Ishikawa (cell line): Measurements from ENCODE around the gene LCE3C.

ENCODE experiments used
- CEBPB ChIP-seq: IDR thresholded peaks from 2 replicates; pipeline ENCODE4 v1.6.1; 2012
- CREB1 ChIP-seq: IDR thresholded peaks from 2 replicates; pipeline ENCODE4 v1.6.1; 2012; ENCODE audit warnings: low read depth
- EGR1 ChIP-seq: IDR thresholded peaks from 2 replicates; pipeline ENCODE4 v1.6.1; 2012
- EP300 ChIP-seq: IDR thresholded peaks from 2 replicates; pipeline ENCODE4 v1.6.1; 2012; ENCODE audit warnings: borderline replicate concordance
- FOXM1 ChIP-seq: IDR thresholded peaks from 2 replicates; pipeline ENCODE4 v1.6.1; 2012; ENCODE audit warnings: low read depth, borderline replicate concordance
- MAX ChIP-seq: IDR thresholded peaks from 2 replicates; pipeline ENCODE4 v1.6.1; 2012
- NFIC ChIP-seq: IDR thresholded peaks from 2 replicates; pipeline ENCODE4 v1.6.1; 2012
- RAD21 ChIP-seq: IDR thresholded peaks from 2 replicates; pipeline ENCODE4 v1.6.1; 2012; ENCODE audit warnings: low read depth
- REST ChIP-seq: IDR thresholded peaks from 2 replicates; pipeline ENCODE4 v1.6.1; 2012; ENCODE audit warnings: low read depth, mild to moderate bottlenecking
- TAF1 ChIP-seq: IDR thresholded peaks from 2 replicates; pipeline ENCODE4 v1.6.1; 2012; ENCODE audit warnings: low read depth, mild to moderate bottlenecking
- TCF12 ChIP-seq: IDR thresholded peaks from 2 replicates; pipeline ENCODE4 v1.6.1; 2012; ENCODE audit warnings: low read depth
- TEAD4 ChIP-seq: IDR thresholded peaks from 2 replicates; pipeline ENCODE4 v1.6.1; 2012
- USF1 ChIP-seq: IDR thresholded peaks from 2 replicates; pipeline ENCODE4 v1.6.1; 2012
- YY1 ChIP-seq: IDR thresholded peaks from 2 replicates; pipeline ENCODE4 v1.6.1; 2012; ENCODE audit warnings: low read depth
- ZBTB7A ChIP-seq: IDR thresholded peaks from 2 replicates; pipeline ENCODE4 v1.6.1; 2012; ENCODE audit warnings: low read depth

LCE3C gene

GRCh38 chr1:152613511-152613910 lies 13.5 kb downstream of the LCE3C start, which contains the start of gene LCE3B:
Gene LCE3B, plus strand, starts transcription at chr1:152613811. Its CDS starts 0 bp downstream, at chr1:152613811.
- TF ChIP-seq REST (no peak), TAF1 (no peak), CEBPB (no peak), EP300 (no peak), CREB1 (no peak), YY1 (no peak), TCF12 (no peak), FOXM1 (no peak), RAD21 (no peak), TEAD4 (no peak), USF1 (no peak), ZBTB7A (no peak), MAX (no peak), NFIC (no peak), EGR1 (no peak)

GRCh38 chr1:152621993-152622392 lies 22.0 kb downstream of the LCE3C start:
- TF ChIP-seq EP300 (no peak), TAF1 (no peak)

- no peak for TF ChIP-seq YY1
- TF ChIP-seq ZBTB7A = no peak
- no peak for TF ChIP-seq MAX
- TF ChIP-seq USF1 = no peak
- no peak for TF ChIP-seq TAF1
- TF ChIP-seq REST = no peak
- TF ChIP-seq RAD21 = no peak
- TF ChIP-seq NFIC = no peak
- TF ChIP-seq CEBPB = no peak
- no peak for TF ChIP-seq TCF12
- no peak for TF ChIP-seq FOXM1
- no peak for TF ChIP-seq TEAD4
- TF ChIP-seq CREB1 = no peak
Measured at GRCh38 chr1:152622803-152623202, 22.8 kb downstream of the LCE3C start, which contains the start of gene LCE3A. Gene LCE3A, minus strand, starts transcription at chr1:152623103. Its CDS starts 0 bp downstream, at chr1:152623103.

- TF ChIP-seq EP300 (no peak), REST (no peak), CEBPB (no peak), ZBTB7A (no peak), USF1 (no peak), FOXM1 (no peak), EGR1 (no peak), MAX (no peak), RAD21 (no peak), TAF1 (no peak), TCF12 (no peak), YY1 (no peak), NFIC (no peak), TEAD4 (no peak), CREB1 (no peak)
Measured at GRCh38 chr1:152623203-152623844, 23.3 kb downstream of the LCE3C start.
